Measurements from ENCODE around the gene FUZ.

The FUZ gene

GRCh38 chr19:49807058-49807903 lies 5.8 kb downstream of the FUZ start:
- no peak for DNase-seq (ENCODE audit: low read depth)

GRCh38 chr19:49806620-49806959 lies 6.5 kb downstream of the FUZ start:
- DNase-seq (ENCODE audit: low read depth), result no peak

GRCh38 chr19:49805822-49806619 lies 7.1 kb downstream of the FUZ start:
- no peak for DNase-seq (ENCODE audit: low read depth)

GRCh38 chr19:49803529-49803856 lies 9.6 kb downstream of the FUZ start:
- no peak for DNase-seq (ENCODE audit: low read depth)

- DNase-seq (ENCODE audit: low read depth), result no peak
Measured at GRCh38 chr19:49802836-49803528, 10.1 kb downstream of the FUZ start.

- DNase-seq (ENCODE audit: low read depth), result peak; percentile 90
Measured at GRCh38 chr19:49801966-49802661, 11.0 kb downstream of the FUZ start.

- DNase-seq (ENCODE audit: low read depth), result no peak
Measured at GRCh38 chr19:49801401-49801888, 11.6 kb downstream of the FUZ start.

GRCh38 chr19:49800771-49801170 lies 12.3 kb downstream of the FUZ start:
- DNase-seq (ENCODE audit: low read depth), result no peak

- no peak for DNase-seq (ENCODE audit: low read depth)
Measured at GRCh38 chr19:49799798-49800376, 13.2 kb downstream of the FUZ start.

- DNase-seq (ENCODE audit: low read depth), result no peak
Measured at GRCh38 chr19:49799271-49799797, 13.8 kb downstream of the FUZ start.

- no peak for DNase-seq (ENCODE audit: low read depth)
Measured at GRCh38 chr19:49798574-49798973, 14.5 kb downstream of the FUZ start.

GRCh38 chr19:49795615-49796014 lies 17.5 kb downstream of the FUZ start:
- no peak for DNase-seq (ENCODE audit: low read depth)

- DNase-seq (ENCODE audit: low read depth), result no peak
Measured at GRCh38 chr19:49793561-49793840, 19.6 kb downstream of the FUZ start.

- DNase-seq (ENCODE audit: low read depth), result no peak
Measured at GRCh38 chr19:49792829-49793560, 20.1 kb downstream of the FUZ start.

GRCh38 chr19:49791776-49792445 lies 21.2 kb downstream of the FUZ start:
- no peak for DNase-seq (ENCODE audit: low read depth)

- DNase-seq (ENCODE audit: low read depth), result peak; percentile 56
Measured at GRCh38 chr19:49790866-49791265, 22.2 kb downstream of the FUZ start.

- no peak for DNase-seq (ENCODE audit: low read depth)
Measured at GRCh38 chr19:49788857-49789256, 24.2 kb downstream of the FUZ start.

GRCh38 chr19:49787746-49788145 lies 25.3 kb downstream of the FUZ start:
- DNase-seq (ENCODE audit: low read depth), result no peak

- peak; percentile 60 for DNase-seq (ENCODE audit: low read depth)
Measured at GRCh38 chr19:49786376-49786820, 26.7 kb downstream of the FUZ start.

- no peak for DNase-seq (ENCODE audit: low read depth)
Measured at GRCh38 chr19:49782515-49782914, 30.6 kb downstream of the FUZ start.

Data from iris pigment epithelial cell (primary cell).